ENCODE measurements around the gene CD99. TPM values are rescaled to one million over a fixed set of nuclear protein-coding genes. Genes with fewer than 3 reads are reported as not detected.

CD99 gene
- total and polyA plus RNA-seq, 2 of the 13 experiments (the other 11 are each of a cell fraction or from before 2014, with no cell fraction given) = 78.8 to 111 TPM

DNA sequence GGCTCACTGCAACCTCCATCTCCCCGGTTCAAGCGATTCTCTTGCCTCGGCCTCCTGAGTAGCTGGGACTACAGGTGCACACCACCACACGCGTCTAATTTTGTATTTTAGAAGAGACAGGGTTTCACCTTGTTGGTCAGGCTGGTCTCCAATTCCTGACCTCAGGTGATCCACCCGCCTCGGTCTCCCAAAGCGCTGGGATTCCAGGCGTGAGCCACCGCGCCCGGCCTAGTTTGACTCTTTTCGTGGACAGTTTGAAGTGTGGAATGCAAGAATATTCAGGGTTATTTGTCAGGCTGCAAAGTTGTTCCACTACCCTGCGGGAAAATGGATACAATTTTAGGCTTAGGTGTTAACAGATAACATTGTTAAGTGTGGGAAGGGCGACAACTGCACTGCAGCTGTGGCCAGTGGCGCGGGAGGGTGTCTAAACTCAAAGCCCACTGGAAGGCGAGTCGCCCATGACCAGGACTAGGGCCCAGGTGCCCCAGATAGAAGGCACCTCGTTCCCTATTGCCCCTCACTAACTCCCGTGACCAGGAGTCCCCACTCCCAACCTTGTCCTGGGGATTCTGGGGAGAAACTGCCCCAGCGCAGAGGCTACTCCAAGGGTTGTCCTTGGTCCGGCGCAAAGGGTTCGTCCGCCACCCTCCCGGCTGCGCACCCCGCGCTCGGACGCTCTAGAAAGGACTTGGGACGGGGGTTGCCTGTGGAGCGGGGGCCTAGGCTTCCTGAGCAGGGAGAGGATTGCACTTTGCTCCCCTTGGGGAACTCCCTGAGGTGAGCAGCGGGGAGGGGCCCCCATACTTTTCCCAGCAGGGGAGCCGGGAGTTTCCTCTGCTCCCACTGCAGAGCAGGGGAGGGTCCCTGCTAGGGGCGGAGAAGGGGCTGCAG lies 1.1 kb upstream of the CD99 start (continued):
- TF ChIP-seq, protein P1, sequence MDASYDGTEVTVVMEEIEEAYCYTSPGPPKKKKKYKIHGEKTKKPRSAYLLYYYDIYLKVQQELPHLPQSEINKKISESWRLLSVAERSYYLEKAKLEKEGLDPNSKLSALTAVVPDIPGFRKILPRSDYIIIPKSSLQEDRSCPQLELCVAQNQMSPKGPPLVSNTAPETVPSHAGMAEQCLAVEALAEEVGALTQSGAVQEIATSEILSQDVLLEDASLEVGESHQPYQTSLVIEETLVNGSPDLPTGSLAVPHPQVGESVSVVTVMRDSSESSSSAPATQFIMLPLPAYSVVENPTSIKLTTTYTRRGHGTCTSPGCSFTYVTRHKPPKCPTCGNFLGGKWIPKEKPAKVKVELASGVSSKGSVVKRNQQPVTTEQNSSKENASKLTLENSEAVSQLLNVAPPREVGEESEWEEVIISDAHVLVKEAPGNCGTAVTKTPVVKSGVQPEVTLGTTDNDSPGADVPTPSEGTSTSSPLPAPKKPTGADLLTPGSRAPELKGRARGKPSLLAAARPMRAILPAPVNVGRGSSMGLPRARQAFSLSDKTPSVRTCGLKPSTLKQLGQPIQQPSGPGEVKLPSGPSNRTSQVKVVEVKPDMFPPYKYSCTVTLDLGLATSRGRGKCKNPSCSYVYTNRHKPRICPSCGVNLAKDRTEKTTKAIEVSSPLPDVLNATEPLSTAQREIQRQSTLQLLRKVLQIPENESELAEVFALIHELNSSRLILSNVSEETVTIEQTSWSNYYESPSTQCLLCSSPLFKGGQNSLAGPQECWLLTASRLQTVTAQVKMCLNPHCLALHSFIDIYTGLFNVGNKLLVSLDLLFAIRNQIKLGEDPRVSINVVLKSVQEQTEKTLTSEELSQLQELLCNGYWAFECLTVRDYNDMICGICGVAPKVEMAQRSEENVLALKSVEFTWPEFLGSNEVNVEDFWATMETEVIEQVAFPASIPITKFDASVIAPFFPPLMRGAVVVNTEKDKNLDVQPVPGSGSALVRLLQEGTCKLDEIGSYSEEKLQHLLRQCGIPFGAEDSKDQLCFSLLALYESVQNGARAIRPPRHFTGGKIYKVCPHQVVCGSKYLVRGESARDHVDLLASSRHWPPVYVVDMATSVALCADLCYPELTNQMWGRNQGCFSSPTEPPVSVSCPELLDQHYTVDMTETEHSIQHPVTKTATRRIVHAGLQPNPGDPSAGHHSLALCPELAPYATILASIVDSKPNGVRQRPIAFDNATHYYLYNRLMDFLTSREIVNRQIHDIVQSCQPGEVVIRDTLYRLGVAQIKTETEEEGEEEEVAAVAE (CRISPR knock-in tag; IDR thresholded peaks at IDR 0.05; ENCODE audit: borderline replicate concordance) = no peak; the same call in 1 of the 2 replicates
- TF ChIP-seq AGO1 (IDR thresholded peaks at IDR 0.05; ENCODE audit: low read depth, low read length, poor library complexity, severe bottlenecking) = no peak
- TF ChIP-seq ZNF766 (CRISPR knock-in tag; IDR thresholded peaks at IDR 0.05; ENCODE audit: borderline replicate concordance) = 0 out of 2 replicates have a peak, but pooled peaks have one; percentile 15
- TF ChIP-seq, protein P2, sequence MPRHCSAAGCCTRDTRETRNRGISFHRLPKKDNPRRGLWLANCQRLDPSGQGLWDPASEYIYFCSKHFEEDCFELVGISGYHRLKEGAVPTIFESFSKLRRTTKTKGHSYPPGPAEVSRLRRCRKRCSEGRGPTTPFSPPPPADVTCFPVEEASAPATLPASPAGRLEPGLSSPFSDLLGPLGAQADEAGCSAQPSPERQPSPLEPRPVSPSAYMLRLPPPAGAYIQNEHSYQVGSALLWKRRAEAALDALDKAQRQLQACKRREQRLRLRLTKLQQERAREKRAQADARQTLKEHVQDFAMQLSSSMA (CRISPR knock-in tag; IDR thresholded peaks at IDR 0.05) = no peak
- peak; percentile 99 for TF ChIP-seq HIVEP1 (CRISPR knock-in tag; IDR thresholded peaks at IDR 0.05)
- no peak for TF ChIP-seq ATF7 (IDR thresholded peaks at IDR 0.05)
- TF ChIP-seq ATF7 (CRISPR knock-in tag; IDR thresholded peaks at IDR 0.05) = no peak
- no peak for TF ChIP-seq JDP2 (CRISPR knock-in tag; IDR thresholded peaks at IDR 0.05; ENCODE audit: borderline replicate concordance)
- TF ChIP-seq, protein P3, sequence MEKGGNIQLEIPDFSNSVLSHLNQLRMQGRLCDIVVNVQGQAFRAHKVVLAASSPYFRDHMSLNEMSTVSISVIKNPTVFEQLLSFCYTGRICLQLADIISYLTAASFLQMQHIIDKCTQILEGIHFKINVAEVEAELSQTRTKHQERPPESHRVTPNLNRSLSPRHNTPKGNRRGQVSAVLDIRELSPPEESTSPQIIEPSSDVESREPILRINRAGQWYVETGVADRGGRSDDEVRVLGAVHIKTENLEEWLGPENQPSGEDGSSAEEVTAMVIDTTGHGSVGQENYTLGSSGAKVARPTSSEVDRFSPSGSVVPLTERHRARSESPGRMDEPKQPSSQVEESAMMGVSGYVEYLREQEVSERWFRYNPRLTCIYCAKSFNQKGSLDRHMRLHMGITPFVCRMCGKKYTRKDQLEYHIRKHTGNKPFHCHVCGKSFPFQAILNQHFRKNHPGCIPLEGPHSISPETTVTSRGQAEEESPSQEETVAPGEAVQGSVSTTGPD (CRISPR knock-in tag; IDR thresholded peaks at IDR 0.05) = no peak
- 0 out of 2 replicates have a peak, but pooled peaks have one; percentile 20 for TF ChIP-seq RXRB (CRISPR knock-in tag; IDR thresholded peaks at IDR 0.05; ENCODE audit: borderline replicate concordance)
- no peak for TF ChIP-seq ZNF496 (CRISPR knock-in tag; IDR thresholded peaks at IDR 0.05; ENCODE audit: insufficient replicate concordance)
- TF ChIP-seq XBP1 (CRISPR knock-in tag; IDR thresholded peaks at IDR 0.05) = no peak
- TF ChIP-seq ZNF749 (CRISPR knock-in tag; IDR thresholded peaks at IDR 0.05; ENCODE audit: borderline replicate concordance) = no peak
- no peak; the same call in 1 of the 2 replicates for TF ChIP-seq NCOA2 (CRISPR knock-in tag; IDR thresholded peaks at IDR 0.05)
- peak; percentile 98 for TF ChIP-seq ZSCAN25 (CRISPR knock-in tag; IDR thresholded peaks at IDR 0.05)
- no peak for TF ChIP-seq ZNF772 (CRISPR knock-in tag; IDR thresholded peaks at IDR 0.05)
- 0 out of 2 replicates have a peak, but pooled peaks have one; percentile 15 for TF ChIP-seq MXD4 (CRISPR knock-in tag; IDR thresholded peaks at IDR 0.05)
- TF ChIP-seq CREM (IDR thresholded peaks at IDR 0.05) = peak; percentile 36; the same call in 1 of the 2 replicates
- no peak for TF ChIP-seq CREM (CRISPR knock-in tag; IDR thresholded peaks at IDR 0.05)
- peak; percentile 46 for TF ChIP-seq PHF8 (CRISPR knock-in tag; IDR thresholded peaks at IDR 0.05)
- TF ChIP-seq LCORL (IDR thresholded peaks at IDR 0.05) = no peak
- peak; percentile 27; the same call in 1 of the 2 replicates for TF ChIP-seq LCORL (CRISPR knock-in tag; IDR thresholded peaks at IDR 0.05)
- TF ChIP-seq ZNF615 (CRISPR knock-in tag; IDR thresholded peaks at IDR 0.05; ENCODE audit: borderline replicate concordance) = peak; percentile 24; the same call in 1 of the 2 replicates
- peak; percentile 25; the same call in 1 of the 2 replicates for TF ChIP-seq POLR2AphosphoS5 (IDR thresholded peaks at IDR 0.05; ENCODE audit: low read depth, low read length)
- peak; percentile 43; the same call in 1 of the 2 replicates for TF ChIP-seq ZFX (CRISPR knock-in tag; IDR thresholded peaks at IDR 0.05; ENCODE audit: low read depth)

All from HepG2 (cell line).